IMR-90 (cell line): Measurements from ENCODE around the gene ANTXR2. TPM values are rescaled to one million over a fixed set of nuclear protein-coding genes. Genes with fewer than 3 reads are reported as not detected.
A peak's percentile ranks its signal among the peaks of the same experiment; 100 is the strongest.

Source experiments
- ATAC-seq: fragments of 200-7000 bp; cut with Tn5 transposase; 2 replicates; pipeline ENCODE4 v1.9.1; 2020; ENCODE audit warnings: low read depth, mild to moderate bottlenecking, moderate library complexity
- Bru-seq: library from RNA; stranded (reverse); fragments of 400-500 nt; gene quantifications from one replicate; lab custom pipeline; 2021; lab: Mats Ljungman, UMichigan
- BruChase-seq, 2 experiments: library from RNA; stranded (reverse); fragments of 400-500 nt; gene quantifications; one replicate each; lab custom pipeline; 2021; lab: Mats Ljungman, UMichigan
- BruUV-seq: library from RNA; stranded (reverse); fragments of 400-500 nt; replicated peaks from 2 replicates; lab custom pipeline; 2021; lab: Mats Ljungman, UMichigan
- CTCF ChIA-PET: fragments of 300-600 bp; formaldehyde crosslinking; extraction: SDS; loops from one replicate; lab custom pipeline; 2021; ENCODE audit warnings: antibody characterized with exemption; lab: Yijun Ruan, JAX
- POLR2A ChIA-PET: fragments of 300-600 bp; sonication (Branson Sonifier 250); formaldehyde crosslinking; loops from one replicate; lab custom pipeline; 2022; ENCODE audit warnings: antibody characterized with exemption; ENCODE audit not compliant: unreplicated experiment; lab: Charles Lee
- DNase-seq: peaks from one replicate; pipeline ENCODE4 v3.0.0; 2013
- H2AFZ ChIP-seq: replicated peaks from 2 replicates; pipeline ENCODE3; 2013; ENCODE audit warnings: low read length, mild to moderate bottlenecking; ENCODE audit not compliant: poor library complexity
- H2AK5ac ChIP-seq: 2 replicates; pipeline ENCODE4 v1.6.1; 2013; ENCODE audit warnings: low read depth, low read length, inconsistent platforms
- H2AK9ac ChIP-seq: replicated peaks from 2 replicates; pipeline ENCODE3; 2013; ENCODE audit warnings: mild to moderate bottlenecking, low read depth, low read length, moderate library complexity; ENCODE audit not compliant: poor library complexity
- H2BK120ac ChIP-seq: 2 replicates; pipeline ENCODE4 v1.6.1; 2013; ENCODE audit warnings: low read depth, low read length, inconsistent platforms
- H2BK15ac ChIP-seq: 3 replicates; pipeline ENCODE4 v1.6.1; 2013; ENCODE audit warnings: low read depth, low read length, inconsistent platforms
- H2BK20ac ChIP-seq: 2 replicates; pipeline ENCODE4 v1.6.1; 2013; ENCODE audit warnings: low read depth, mild to moderate bottlenecking, inconsistent platforms, low read length, moderate library complexity
- H2BK5ac ChIP-seq: 2 replicates; pipeline ENCODE4 v1.6.1; 2013; ENCODE audit warnings: mild to moderate bottlenecking, low read depth, low read length, inconsistent platforms; ENCODE audit not compliant: poor library complexity, severe bottlenecking
- H3K14ac ChIP-seq: replicated peaks from 2 replicates; pipeline ENCODE4 v1.6.1; 2013; ENCODE audit warnings: low read depth, low read length, inconsistent platforms
- H3K18ac ChIP-seq: 2 replicates; pipeline ENCODE4 v1.6.1; 2013; ENCODE audit warnings: low read depth, low read length, control low read depth
- H3K23ac ChIP-seq: 2 replicates; pipeline ENCODE4 v1.6.1; 2013; ENCODE audit warnings: low read depth, low read length, inconsistent platforms
- H3K27ac ChIP-seq: 2 replicates; pipeline ENCODE4 v1.5.1; 2013; ENCODE audit warnings: mild to moderate bottlenecking, control low read depth, low read length; ENCODE audit not compliant: insufficient read depth
- H3K27me3 ChIP-seq: 2 replicates; pipeline ENCODE4 v1.6.1; 2013; ENCODE audit warnings: low read length; ENCODE audit not compliant: control insufficient read depth, insufficient read depth
- H3K36me3 ChIP-seq: 2 replicates; pipeline ENCODE4 v1.6.1; 2013; ENCODE audit warnings: low read length, mixed read lengths; ENCODE audit not compliant: control insufficient read depth, insufficient read depth
- H3K4ac ChIP-seq: 2 replicates; pipeline ENCODE4 v1.6.1; 2013; ENCODE audit warnings: low read depth, low read length, inconsistent platforms
- H3K4me1 ChIP-seq: 2 replicates; pipeline ENCODE4 v1.6.1; 2013; ENCODE audit warnings: low read length, mixed read lengths; ENCODE audit not compliant: control insufficient read depth, insufficient read depth
- H3K4me2 ChIP-seq: 2 replicates; pipeline ENCODE4 v1.6.1; 2013; ENCODE audit warnings: low read depth, mild to moderate bottlenecking, control low read depth, low read length, moderate library complexity
- H3K4me3 ChIP-seq: 2 replicates; pipeline ENCODE4 v1.5.1; 2013; ENCODE audit warnings: low read depth, mild to moderate bottlenecking, control low read depth, low read length, moderate library complexity; ENCODE audit not compliant: insufficient read depth
- H3K56ac ChIP-seq: 2 replicates; pipeline ENCODE4 v1.6.1; 2013; ENCODE audit warnings: low read length, inconsistent platforms; ENCODE audit not compliant: insufficient read depth; ENCODE audit errors: extremely low read depth
- H3K79me1 ChIP-seq, 2 experiments: 2 replicates each; pipeline ENCODE4 v1.6.1; 2013; ENCODE audit warnings: low read length in 2 of 2, inconsistent platforms in 1 of 2, low read depth in 1 of 2
- H3K9ac ChIP-seq: 2 replicates; pipeline ENCODE4 v1.6.1; 2013; ENCODE audit warnings: low read depth, low read length, control low read depth
- H3K9me1 ChIP-seq: 2 replicates; pipeline ENCODE4 v1.6.1; 2013; ENCODE audit warnings: low read length, inconsistent platforms; ENCODE audit not compliant: insufficient read depth
- H3K9me3 ChIP-seq: 2 replicates; pipeline ENCODE4 v1.6.1; 2013; ENCODE audit warnings: low read length; ENCODE audit not compliant: control insufficient read depth, insufficient read depth
- H4K20me1 ChIP-seq: 2 replicates; pipeline ENCODE4 v1.6.1; 2013; ENCODE audit warnings: low read length, inconsistent platforms; ENCODE audit not compliant: insufficient read depth
- H4K5ac ChIP-seq: 2 replicates; pipeline ENCODE4 v1.6.1; 2013; ENCODE audit warnings: mild to moderate bottlenecking, low read depth, low read length, control low read depth
- H4K8ac ChIP-seq, 2 experiments: 2 replicates each; pipeline ENCODE4 v1.6.1; 2013; ENCODE audit warnings: low read depth in 2 of 2, low read length in 2 of 2, control low read depth in 1 of 2, inconsistent platforms in 1 of 2
- H4K91ac ChIP-seq: 2 replicates; pipeline ENCODE4 v1.6.1; 2013; ENCODE audit warnings: low read depth, low read length, inconsistent platforms; ENCODE audit not compliant: insufficient read depth
- BHLHE40 ChIP-seq: fragments of 150-350 bp; IDR thresholded peaks from 2 replicates; pipeline ENCODE4 v1.6.1; 2016; ENCODE audit warnings: mild to moderate bottlenecking, low read depth, low read length
- FOS ChIP-seq: fragments of 150-350 bp; IDR thresholded peaks from 2 replicates; pipeline ENCODE4 v1.6.1; 2016; ENCODE audit warnings: low read depth, low read length
- MAZ ChIP-seq: IDR thresholded peaks from 2 replicates; pipeline ENCODE4 v1.6.1; 2012; ENCODE audit warnings: low read depth, mild to moderate bottlenecking, low read length, improper control_type of control experiment, moderate library complexity, borderline replicate concordance
- MXI1 ChIP-seq: IDR thresholded peaks from 2 replicates; pipeline ENCODE4 v1.6.1; 2012; ENCODE audit warnings: low read depth, mild to moderate bottlenecking, low read length, moderate library complexity, borderline replicate concordance
- POLR2A ChIP-seq: IDR thresholded peaks from 2 replicates; pipeline ENCODE4 v1.6.1; 2012; ENCODE audit warnings: mild to moderate bottlenecking, low read depth, low read length
- RFX5 ChIP-seq: IDR thresholded peaks from 2 replicates; pipeline ENCODE4 v1.8.0; 2012; ENCODE audit warnings: low read depth, mild to moderate bottlenecking, low read length, moderate library complexity
- SMC3 ChIP-seq: fragments of 150-350 bp; IDR thresholded peaks from 2 replicates; pipeline ENCODE4 v1.6.1; 2016; ENCODE audit warnings: low read depth, mild to moderate bottlenecking, antibody characterized with exemption, low read length, moderate library complexity
- WGBS, 2 experiments: methylation state at CpG; one replicate each; pipeline versions ENCODE4 v1.1.5 to v1.1.7; 2013; ENCODE audit warnings: missing lambda C conversion rate in 2 of 2; ENCODE audit not compliant: insufficient read length in 1 of 2; ENCODE audit errors: extremely low coverage in 2 of 2; 5-methylcytosine and 5-hydroxymethylcytosine counted together
- dilution Hi-C: fragments of 300-500 bp; cut with HindIII; formaldehyde crosslinking; loops from one replicate; pipeline ENCODE4 v1.14.3; 2018; ENCODE audit warnings: low sequenced_read_pairs; ENCODE audit not compliant: unreplicated experiment
- in situ Hi-C: fragments of 300-500 bp; cut with MboI; formaldehyde crosslinking; loops from 3 replicates; pipeline ENCODE4 v1.14.3; 2019; ENCODE audit warnings: low sequenced_read_pairs, inconsistent platforms, mixed read lengths
- intact Hi-C: fragments of 100-400 bp; cut with micrococcal nuclease; formaldehyde crosslinking; loops from 2 replicates; pipeline ENCODE4 v1.10.0; 2022
- long read RNA-seq: library from polyadenylated mRNA; unstranded; transcript quantifications from one replicate; pipeline ENCODE4 v2.0.0, GENCODE V29; 2021; ENCODE audit not compliant: unreplicated experiment
- polyA plus RNA-seq, 3 experiments: library from polyadenylated mRNA; depleted of rRNA; stranded (reverse); fragments of >200 nt; gene quantifications; 2 replicates each; pipeline ENCODE4 v1.2.3, GENCODE V29; 2012; ENCODE audit warnings: low replicate concordance in 1 of 3
- total RNA-seq: library from RNA; depleted of rRNA; stranded (reverse); fragments of >200 nt; gene quantifications from 2 replicates; pipeline ENCODE4 v1.2.3, GENCODE V29; 2012; rRNA removed
- TF ChIP-seq, protein P1 (sequence below): conservative IDR thresholded peaks from 2 replicates; pipeline ENCODE4 v1.5.1; 2012; ENCODE audit warnings: mild to moderate bottlenecking, low read depth, low read length, improper control_type of control experiment

ANTXR2 gene
- 88.5 and 115 TPM in 2 replicates for total RNA-seq
- 36.5 and 46.8 TPM in 2 replicates for polyA plus RNA-seq (2012; rRNA removed)
- 7.4 and 14.9 TPM in 2 replicates for polyA plus RNA-seq (2012; cell fraction: cytosol; rRNA removed)
- polyA plus RNA-seq (2012; cell fraction: nucleus; rRNA removed; ENCODE audit: low replicate concordance), result 3.8 and 22.8 TPM in 2 replicates
- percentile 89 among the genes with signal in this experiment for Bru-seq, nascent RNA
- percentile 64 among the genes with signal in this experiment for BruChase-seq, experiment 1, labeled RNA remaining after a 6-hour chase
- BruChase-seq, experiment 2, labeled RNA remaining after a 2-hour chase, result percentile 68 among the genes with signal in this experiment
- long read RNA-seq, full-length matches to known transcripts, result 225 of 298 reads
- long read RNA-seq, partial matches to known transcripts, result 7 of 298 reads
- long read RNA-seq, other reads (novel, unspliced or antisense), result 66 of 298 reads

DNA sequence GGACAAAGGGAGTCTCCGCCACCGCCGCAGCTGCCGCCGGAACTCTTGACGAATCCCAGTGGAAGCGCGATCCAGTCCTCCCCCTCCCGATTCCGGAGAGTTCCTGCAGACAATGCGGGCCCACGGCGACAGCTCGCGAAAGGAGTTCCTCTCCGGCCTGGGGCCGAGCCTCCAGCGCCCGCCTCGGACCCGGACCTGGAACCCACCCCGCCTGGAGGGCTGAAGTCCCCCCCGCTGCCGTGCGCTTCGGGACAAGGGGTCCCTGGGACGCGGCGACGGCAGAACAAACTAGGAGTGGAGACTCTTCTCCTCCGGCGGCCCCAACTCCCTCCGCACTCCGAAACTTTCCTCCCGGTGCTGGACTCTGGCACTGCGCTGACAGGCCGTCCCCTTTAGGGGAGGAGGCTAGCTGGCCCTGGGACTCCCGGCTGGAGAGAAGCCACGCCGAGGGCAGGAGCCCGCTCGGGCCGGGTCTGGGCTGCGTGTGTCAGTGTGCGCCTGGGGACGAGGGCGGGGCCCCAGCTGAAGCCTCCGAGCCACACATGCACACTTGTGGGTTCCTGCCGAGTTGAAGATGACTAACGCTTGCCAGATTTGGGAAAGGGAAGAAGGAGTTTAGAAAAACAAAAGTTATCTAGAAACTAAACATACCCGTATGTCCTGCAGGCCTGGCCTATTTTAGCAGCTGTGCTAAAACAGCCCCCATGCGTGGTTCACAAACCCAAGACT is at the start of gene ANTXR2:
Gene ANTXR2 (minus strand): TSS at position 486 of the 729 bp plus-strand sequence. CDS start 669 bp downstream, outside the sequence.
- no peaks in the 10 kb centered on the region for H3K9me1 ChIP-seq
- H2AK5ac ChIP-seq, result peak within 1 kb of the TSS; percentile 72
- H4K20me1 ChIP-seq, result peaks cover 3% of the 10 kb centered on the region; the same call in 1 of the 2 replicates
- peak within 1 kb of the TSS; percentile 87 for H3K9ac ChIP-seq
- H3K9me3 ChIP-seq, result no peaks in the 10 kb centered on the region
- H4K5ac ChIP-seq, result peak within 1 kb of the TSS; percentile 92
- ATAC-seq, result peak; percentile 90
- no peaks in the 10 kb centered on the region for H3K27me3 ChIP-seq
- peak within 1 kb of the TSS; percentile 85 for H3K4me3 ChIP-seq
- H3K14ac ChIP-seq, result peak within 1 kb of the TSS; percentile 82
- peak within 1 kb of the TSS; percentile 97 for H2AK9ac ChIP-seq
- H4K8ac ChIP-seq, result peak within 1 kb of the TSS; percentile 43 to 75
- peak within 1 kb of the TSS; percentile 88 for H2BK120ac ChIP-seq
- intact Hi-C loops, result loop anchor here (1.0 to 10.0 kb wide), 7 partner anchors 111 to 1121 kb away; no protein-coding TSS in a partner anchor
- DNase-seq, result peak; percentile 98
- in situ Hi-C loops, result loop anchor here (5.0 kb wide), 1 partner anchor 109 kb away; no protein-coding TSS in a partner anchor
- H3K36me3 ChIP-seq, result peaks cover 4% of the 10 kb centered on the region; the same call in 1 of the 2 replicates
- TF ChIP-seq RFX5, result no peak
- TF ChIP-seq FOS, result peak; percentile 60; the same call in 1 of the 2 replicates
- TF ChIP-seq MXI1, result peak; percentile 94
- peak; percentile 83 for TF ChIP-seq BHLHE40
- peak; percentile 84 for TF ChIP-seq MAZ
- TF ChIP-seq, protein P1, sequence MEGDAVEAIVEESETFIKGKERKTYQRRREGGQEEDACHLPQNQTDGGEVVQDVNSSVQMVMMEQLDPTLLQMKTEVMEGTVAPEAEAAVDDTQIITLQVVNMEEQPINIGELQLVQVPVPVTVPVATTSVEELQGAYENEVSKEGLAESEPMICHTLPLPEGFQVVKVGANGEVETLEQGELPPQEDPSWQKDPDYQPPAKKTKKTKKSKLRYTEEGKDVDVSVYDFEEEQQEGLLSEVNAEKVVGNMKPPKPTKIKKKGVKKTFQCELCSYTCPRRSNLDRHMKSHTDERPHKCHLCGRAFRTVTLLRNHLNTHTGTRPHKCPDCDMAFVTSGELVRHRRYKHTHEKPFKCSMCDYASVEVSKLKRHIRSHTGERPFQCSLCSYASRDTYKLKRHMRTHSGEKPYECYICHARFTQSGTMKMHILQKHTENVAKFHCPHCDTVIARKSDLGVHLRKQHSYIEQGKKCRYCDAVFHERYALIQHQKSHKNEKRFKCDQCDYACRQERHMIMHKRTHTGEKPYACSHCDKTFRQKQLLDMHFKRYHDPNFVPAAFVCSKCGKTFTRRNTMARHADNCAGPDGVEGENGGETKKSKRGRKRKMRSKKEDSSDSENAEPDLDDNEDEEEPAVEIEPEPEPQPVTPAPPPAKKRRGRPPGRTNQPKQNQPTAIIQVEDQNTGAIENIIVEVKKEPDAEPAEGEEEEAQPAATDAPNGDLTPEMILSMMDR, result 0 out of 2 replicates have a peak, but pooled peaks have one; percentile 12
- TF ChIP-seq SMC3, result no peak
- TF ChIP-seq POLR2A, result peak; percentile 75
- H3K4me2 ChIP-seq, result peak within 1 kb of the TSS; percentile 98
- H3K27ac ChIP-seq, result peak within 1 kb of the TSS; percentile 93
- H2BK5ac ChIP-seq, result peak within 1 kb of the TSS; percentile 83
- H2AFZ ChIP-seq, result peak within 1 kb of the TSS; percentile 94
- H2BK15ac ChIP-seq, result peak within 1 kb of the TSS; percentile 80; the same call in 2 of the 3 replicates
- peak within 1 kb of the TSS; percentile 96 for H3K18ac ChIP-seq
- dilution Hi-C loops, result no loop called here
- ChIA-PET CTCF (interaction anchor here (0.6 to 0.7 kb wide), 2 partner anchors 123 to 418 kb away, joined by 3 read pairs; no protein-coding TSS in a partner anchor), POLR2A (interaction anchor here (0.5 kb wide), 1 partner anchor 562 kb away, joined by 3 read pairs; no protein-coding TSS in a partner anchor)
- no TSS peak for BruUV-seq
- H3K4ac ChIP-seq, result peak within 1 kb of the TSS; percentile 86
- peaks cover 1% of the 10 kb centered on the region; the same call in 1 of the 2 replicates for H3K4me1 ChIP-seq
- H3K23ac ChIP-seq, result peak within 1 kb of the TSS; percentile 99
- peak within 1 kb of the TSS; percentile 91 for H3K56ac ChIP-seq
- H2BK20ac ChIP-seq, result peak within 1 kb of the TSS; percentile 73
- H3K79me1 ChIP-seq, result peaks cover 4 to 16% of the 10 kb centered on the region in 2 experiments; a peak in 3 of 4 replicates
- H4K91ac ChIP-seq, result peak within 1 kb of the TSS; percentile 91
- WGBS, 2 experiments, result 1% methylated on average over 14 of the region's 52 CpGs; no CpG with 5 or more reads in 1 of the 2 experiments
